Measurements from ENCODE around the gene RPH3AL. TPM values are rescaled to one million over a fixed set of nuclear protein-coding genes. Genes with fewer than 3 reads are reported as not detected.

The RPH3AL gene
- total RNA-seq, 2 experiments from 2014 or later: 1.2 to 2.9 TPM

DNA sequence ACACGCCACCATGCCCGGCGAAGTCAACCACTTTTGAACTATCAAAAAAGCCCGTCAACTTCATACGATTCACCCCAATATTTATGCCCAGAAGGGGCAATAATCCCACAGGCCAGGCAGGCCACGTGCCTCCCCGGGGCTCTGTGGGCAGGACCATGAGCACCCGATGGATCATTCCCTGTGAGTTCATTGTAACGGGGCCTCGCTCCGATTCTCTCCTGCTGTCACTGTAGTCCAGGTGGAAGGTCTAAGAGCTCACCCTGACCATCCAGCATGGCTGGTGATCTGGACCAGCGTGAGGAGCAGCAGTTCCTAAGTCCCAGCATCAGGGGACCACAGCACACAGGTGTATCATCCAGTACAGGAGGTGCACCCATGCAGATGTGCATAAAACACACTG lies 93.7 kb downstream of the RPH3AL start:
- Mint-ChIP-seq H3K4me1 (no peaks in the 10 kb centered on the region), H3K4me3 (no peak overlapping the region), H3K9me3 (ENCODE audit: low read depth) (no peaks in the 10 kb centered on the region), H3K36me3 (no peaks in the 10 kb centered on the region), H3K27me3 (no peaks in the 10 kb centered on the region), H3K27ac (no peak overlapping the region)
- CTCF ChIA-PET: no interaction called here
- ATAC-seq (no peak), DNase-seq (no peak)

DNA sequence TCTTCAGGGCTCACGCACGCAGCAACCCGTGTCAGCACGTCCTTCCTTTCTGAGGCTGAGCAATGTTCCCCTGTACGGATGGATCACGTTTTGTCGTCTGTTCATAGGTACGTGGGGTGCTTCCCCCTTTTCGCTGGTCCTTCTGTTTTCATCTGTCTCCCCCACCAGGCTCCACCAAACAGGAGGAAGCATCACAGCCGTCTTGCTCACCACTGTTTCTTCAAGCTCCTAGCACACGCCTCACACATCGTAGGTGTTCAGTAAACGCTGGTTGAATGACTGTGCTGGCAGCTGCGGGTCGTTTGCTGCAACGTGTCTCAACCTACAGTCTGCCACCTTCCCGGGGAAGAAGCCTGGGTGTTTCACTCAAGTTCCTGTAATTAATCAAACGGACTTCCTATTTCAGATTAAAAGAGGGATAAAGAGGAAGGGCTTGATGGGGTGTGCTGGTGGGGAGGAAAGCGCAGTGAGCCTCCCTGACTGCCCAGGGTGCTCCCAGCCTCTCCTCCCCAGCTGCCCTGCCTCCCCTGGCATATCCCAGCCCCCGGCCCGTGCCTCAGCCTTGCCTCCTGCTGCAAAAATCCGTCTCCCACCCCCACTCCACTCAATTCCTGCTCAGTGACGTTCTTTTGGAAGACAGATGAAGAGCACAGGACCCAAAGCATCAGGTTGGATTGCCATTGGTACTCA lies 94.4 kb downstream of the RPH3AL start:
- no peak overlapping the region for H3K4me3 Mint-ChIP-seq
- CTCF ChIA-PET: no interaction called here
- no peaks in the 10 kb centered on the region for H3K9me3 Mint-ChIP-seq (ENCODE audit: low read depth)
- no peaks in the 10 kb centered on the region for H3K27me3 Mint-ChIP-seq
- no peak for DNase-seq
- H3K4me1 Mint-ChIP-seq: no peaks in the 10 kb centered on the region
- no peak for ATAC-seq
- no peaks in the 10 kb centered on the region for H3K36me3 Mint-ChIP-seq
- H3K27ac Mint-ChIP-seq: no peak overlapping the region

DNA sequence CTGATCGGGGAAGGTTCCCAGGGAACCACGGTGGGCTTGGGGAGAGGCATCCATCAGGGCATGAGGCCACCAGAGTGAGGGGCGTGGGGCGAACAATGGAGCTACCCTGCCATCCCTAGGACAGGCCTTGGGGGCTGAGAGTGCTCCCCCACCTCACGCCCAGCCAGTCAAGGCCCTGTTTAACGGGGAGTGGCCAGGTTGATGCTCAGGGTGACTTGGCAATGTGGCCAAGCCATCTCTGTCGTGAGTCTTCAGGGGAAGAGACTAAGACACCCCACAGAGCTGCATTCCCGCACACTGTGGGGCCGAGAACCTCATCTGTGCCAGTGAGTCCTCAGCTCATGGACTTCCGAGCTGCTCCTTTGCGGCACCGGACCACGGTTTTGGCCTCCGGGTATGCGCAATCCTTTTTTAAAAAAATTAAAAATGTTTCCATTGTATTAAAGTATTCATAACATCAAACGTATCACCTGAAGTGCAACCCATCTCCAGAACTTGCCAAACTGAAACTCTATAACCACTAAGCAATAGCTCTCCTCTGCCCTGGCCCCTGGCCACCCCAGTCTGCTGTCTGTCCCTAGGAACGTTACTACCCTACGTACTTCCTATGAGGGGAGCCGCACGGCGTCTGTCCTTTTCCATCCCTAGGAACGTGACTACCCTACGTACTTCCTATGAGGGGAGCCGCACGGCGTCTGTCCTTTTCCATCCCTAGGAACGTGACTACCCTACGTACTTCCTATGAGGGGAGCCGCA lies 99.3 kb downstream of the RPH3AL start:
- CTCF ChIA-PET: no interaction called here
- H3K27ac Mint-ChIP-seq: no peak overlapping the region
- ATAC-seq: no peak
- no peak overlapping the region for H3K4me3 Mint-ChIP-seq
- no peaks in the 10 kb centered on the region for H3K4me1 Mint-ChIP-seq
- no peaks in the 10 kb centered on the region for H3K9me3 Mint-ChIP-seq (ENCODE audit: low read depth)
- no peaks in the 10 kb centered on the region for H3K27me3 Mint-ChIP-seq
- H3K36me3 Mint-ChIP-seq: no peaks in the 10 kb centered on the region
- no peak for DNase-seq

DNA sequence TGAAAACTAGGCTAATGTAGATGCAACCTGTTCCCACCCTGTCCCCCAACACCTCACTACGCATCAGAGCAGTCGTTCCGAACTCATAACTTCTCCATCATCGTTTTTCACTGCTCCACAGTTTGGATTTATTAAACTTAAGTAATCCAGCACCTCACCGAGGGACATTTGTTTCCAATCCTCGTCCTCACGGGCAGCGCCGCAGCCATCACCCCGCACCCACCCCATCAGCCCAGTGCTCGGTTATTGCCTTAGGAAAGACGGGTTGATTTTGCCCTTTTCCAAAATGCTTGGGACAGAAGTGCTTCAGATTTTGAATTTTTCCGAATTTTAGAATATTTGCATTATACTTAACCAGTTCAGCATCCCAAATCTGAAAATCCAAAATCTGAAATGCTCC lies 100.2 kb downstream of the RPH3AL start:
- no peak for ATAC-seq
- CTCF ChIA-PET: no interaction called here
- H3K36me3 Mint-ChIP-seq: no peaks in the 10 kb centered on the region
- no peak for DNase-seq
- no peaks in the 10 kb centered on the region for H3K27me3 Mint-ChIP-seq
- no peak overlapping the region for H3K4me3 Mint-ChIP-seq
- no peak overlapping the region for H3K27ac Mint-ChIP-seq
- H3K9me3 Mint-ChIP-seq (ENCODE audit: low read depth): no peaks in the 10 kb centered on the region
- no peaks in the 10 kb centered on the region for H3K4me1 Mint-ChIP-seq

DNA sequence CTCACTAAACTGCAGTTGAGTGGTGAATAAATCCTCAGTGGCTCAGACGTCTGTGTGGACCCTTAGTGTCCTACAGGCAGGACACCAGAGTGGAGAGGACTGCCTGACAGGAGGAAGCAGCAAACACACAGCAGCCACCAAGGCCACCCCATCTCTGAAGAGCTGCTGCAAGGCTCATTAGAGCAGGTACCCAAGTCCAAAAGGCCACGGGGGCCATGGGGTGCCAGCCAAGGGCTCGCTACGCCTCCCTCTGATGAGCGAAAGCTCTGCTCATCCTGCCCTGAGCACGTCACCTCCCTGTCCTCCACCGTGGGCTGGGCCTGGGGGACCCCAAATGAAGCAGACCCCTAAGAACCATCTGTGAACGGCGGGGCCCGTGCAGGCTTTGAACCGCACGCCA lies 101.1 kb downstream of the RPH3AL start:
- H3K27ac Mint-ChIP-seq: no peak overlapping the region
- no peaks in the 10 kb centered on the region for H3K36me3 Mint-ChIP-seq
- no peak for ATAC-seq
- CTCF ChIA-PET: no interaction called here
- no peaks in the 10 kb centered on the region for H3K27me3 Mint-ChIP-seq
- no peaks in the 10 kb centered on the region for H3K9me3 Mint-ChIP-seq (ENCODE audit: low read depth)
- no peak for DNase-seq
- H3K4me1 Mint-ChIP-seq: no peaks in the 10 kb centered on the region
- no peak overlapping the region for H3K4me3 Mint-ChIP-seq

DNA sequence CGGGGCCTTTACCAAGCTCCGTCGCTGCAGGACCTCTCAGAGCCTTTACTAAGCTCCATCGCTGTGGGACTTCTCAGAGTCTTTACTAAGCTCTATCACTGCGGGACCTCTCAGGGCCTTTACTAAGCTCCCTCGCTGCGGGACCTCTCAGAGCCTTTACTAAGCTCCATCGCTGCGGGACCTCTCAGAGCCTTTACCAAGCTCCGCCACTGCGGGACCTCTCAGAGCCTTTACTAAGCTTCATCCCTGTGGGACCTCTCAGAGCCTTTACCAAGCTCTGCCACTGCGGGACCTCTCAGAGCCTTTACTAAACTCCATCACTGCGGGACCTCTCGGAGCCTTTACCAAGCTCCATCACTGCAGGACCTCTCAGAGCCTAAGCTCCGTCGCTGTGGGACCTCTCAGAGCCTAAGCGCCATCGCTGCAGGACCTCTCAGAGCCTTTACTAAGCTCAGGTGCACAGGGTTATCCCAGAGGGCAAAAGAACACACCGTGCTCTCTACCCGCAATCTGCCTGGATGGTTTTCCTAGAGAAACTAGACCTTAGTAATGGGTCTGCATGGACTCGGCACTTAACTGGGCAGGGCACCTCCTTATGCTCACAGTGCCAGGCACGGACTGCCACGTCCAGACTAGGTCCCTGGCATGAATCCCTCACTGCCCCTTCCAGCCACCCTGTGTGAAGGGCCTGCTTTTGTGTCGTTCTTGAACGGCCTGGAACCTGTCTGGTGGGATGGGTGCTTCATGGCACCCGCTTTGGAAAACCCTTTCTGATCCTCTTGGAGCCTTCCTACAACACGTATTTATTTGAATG lies 101.9 kb downstream of the RPH3AL start:
- ATAC-seq (no peak), DNase-seq (no peak)
- H3K27me3 Mint-ChIP-seq: no peaks in the 10 kb centered on the region
- no peaks in the 10 kb centered on the region for H3K4me1 Mint-ChIP-seq
- CTCF ChIA-PET: no interaction called here
- H3K36me3 Mint-ChIP-seq: no peaks in the 10 kb centered on the region
- no peak overlapping the region for H3K4me3 Mint-ChIP-seq
- H3K9me3 Mint-ChIP-seq (ENCODE audit: low read depth): no peaks in the 10 kb centered on the region
- H3K27ac Mint-ChIP-seq: no peak overlapping the region

DNA sequence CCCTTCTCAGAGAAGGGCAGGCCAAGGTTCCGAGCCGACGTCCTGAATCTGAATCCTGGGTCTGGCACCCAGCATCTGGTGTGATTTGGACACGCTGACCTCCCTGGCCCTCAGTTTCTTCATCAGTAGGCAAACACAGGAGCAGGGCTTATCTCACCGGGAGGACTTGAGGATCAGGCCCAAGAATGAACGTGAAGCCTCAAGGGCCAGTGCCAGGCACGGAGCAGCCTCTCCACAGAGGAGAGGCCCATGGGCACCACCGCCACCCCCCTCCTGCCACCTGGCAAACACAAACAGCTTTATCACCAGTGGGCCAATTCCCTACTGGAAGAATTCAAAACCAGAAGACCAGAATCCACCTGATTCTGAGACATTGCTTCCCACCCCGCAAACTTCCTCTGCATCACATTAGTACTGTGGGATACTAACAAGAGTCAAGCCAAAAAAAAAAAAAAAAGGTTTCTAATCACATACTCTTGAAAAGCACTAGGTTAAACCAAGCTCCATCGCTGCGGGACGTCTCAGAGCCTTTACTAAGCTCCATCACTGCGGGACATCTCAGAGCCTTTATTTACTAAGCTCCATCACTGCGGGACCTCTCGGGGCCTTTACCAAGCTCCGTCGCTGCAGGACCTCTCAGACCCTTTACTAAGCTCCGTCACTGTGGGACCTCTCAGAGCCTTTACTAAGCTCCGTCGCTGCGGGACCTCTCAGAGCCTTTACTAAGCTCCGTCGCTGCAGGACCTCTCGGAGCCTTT lies 103.2 kb downstream of the RPH3AL start:
- Mint-ChIP-seq H3K27me3 (no peaks in the 10 kb centered on the region), H3K4me1 (no peaks in the 10 kb centered on the region), H3K4me3 (no peak overlapping the region), H3K9me3 (ENCODE audit: low read depth) (no peaks in the 10 kb centered on the region), H3K27ac (no peak overlapping the region), H3K36me3 (no peaks in the 10 kb centered on the region)
- ATAC-seq (no peak), DNase-seq (no peak)
- CTCF ChIA-PET: no interaction called here

DNA sequence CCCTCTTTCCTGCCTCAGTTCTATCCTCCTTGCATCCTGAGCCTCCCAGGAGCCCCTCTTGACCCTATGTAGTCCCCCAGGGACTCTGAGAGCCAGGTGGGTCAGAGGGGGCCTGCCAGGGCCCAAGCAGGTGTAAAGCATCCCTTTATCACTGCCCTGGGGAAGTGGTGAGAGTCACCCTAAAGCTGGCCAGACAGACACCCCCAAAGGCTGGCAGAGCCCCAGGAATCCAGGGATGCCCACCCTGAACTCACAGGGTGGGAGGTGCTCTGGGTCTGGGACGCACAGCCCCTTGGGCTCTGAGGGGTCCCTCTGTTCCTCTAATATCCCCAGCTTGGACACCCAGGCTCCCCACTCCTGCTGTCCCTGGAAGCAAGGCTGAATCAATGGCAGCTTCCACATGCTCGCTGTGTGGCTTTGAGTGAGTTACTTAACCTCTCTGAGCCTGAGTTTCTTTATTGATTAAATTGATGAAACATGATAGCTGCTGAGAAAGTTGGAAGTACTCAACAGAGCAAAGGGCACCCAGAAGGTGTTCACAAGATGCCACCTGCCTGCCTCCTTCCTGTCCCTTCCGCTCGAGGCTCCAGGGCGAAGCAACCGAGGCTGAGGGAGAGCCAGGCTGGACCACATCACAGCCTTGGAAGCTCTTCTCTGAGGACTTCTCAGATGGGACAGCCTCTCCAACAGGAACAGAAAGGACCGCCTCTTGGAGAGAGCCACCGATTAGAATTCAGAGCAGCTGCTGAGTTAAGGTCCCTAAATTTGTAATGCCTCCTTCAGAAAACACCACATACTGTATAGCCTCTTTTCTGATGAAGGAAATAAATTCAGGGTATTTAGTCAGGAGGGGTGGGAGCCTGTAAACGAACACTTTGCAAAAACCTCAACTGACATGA lies 104.0 kb downstream of the RPH3AL start:
- Mint-ChIP-seq H3K9me3 (ENCODE audit: low read depth) (no peaks in the 10 kb centered on the region), H3K4me3 (no peak overlapping the region), H3K27me3 (no peaks in the 10 kb centered on the region), H3K4me1 (no peaks in the 10 kb centered on the region), H3K36me3 (no peaks in the 10 kb centered on the region), H3K27ac (no peak overlapping the region)
- no peak for ATAC-seq
- CTCF ChIA-PET: no interaction called here
- DNase-seq: no peak

DNA sequence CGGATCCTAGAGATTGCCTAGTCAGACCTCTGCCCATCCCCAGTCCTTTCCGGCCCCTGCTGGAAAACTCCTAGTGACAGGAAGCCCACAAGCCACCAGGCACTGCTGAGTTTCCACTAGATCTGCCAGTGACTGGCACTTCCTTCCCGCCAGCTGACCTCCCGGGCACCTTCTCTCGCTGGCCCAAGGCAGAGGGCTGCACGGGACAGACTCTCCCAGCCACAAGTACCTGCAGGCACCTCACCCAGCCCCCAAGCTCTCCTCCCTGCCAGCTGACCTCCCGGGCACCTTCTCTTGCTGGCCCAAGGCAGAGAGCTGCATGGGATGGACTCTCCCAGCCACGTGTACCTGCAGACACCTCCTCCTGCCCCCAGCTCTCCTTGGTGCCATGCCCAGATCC lies 104.8 kb downstream of the RPH3AL start:
- H3K27ac Mint-ChIP-seq: no peak overlapping the region

DNA sequence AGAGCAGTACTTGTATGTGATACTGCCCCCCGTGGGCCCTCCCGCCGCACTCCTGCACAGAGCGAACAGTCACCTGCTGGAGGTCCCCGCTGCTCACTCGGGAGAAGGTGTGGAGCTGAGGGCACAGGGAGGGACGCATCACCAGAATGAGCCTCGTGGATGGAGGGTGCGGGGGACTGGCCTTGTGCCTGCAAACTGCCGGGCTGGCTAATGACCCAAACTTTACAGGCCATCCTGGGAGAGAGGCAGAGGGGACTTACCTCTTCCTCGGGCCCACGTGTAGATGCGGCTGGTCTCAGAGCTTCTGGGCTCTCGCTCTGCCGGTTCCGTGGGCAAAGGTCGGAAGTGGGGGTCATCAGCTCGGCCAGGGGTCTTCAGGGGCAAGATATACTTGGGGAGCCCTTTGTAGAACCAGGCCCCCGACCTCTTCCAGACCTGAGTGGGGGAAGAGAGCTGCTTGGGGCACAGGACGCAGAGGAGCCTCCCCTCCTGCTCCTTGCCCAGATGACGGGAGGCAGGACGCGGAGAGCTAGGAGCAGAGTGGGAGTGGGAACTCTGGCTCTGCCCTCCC lies 105.7 kb downstream of the RPH3AL start:
- H3K4me1 Mint-ChIP-seq: no peaks in the 10 kb centered on the region
- H3K27me3 Mint-ChIP-seq: no peaks in the 10 kb centered on the region
- CTCF ChIA-PET: no interaction called here
- no peak overlapping the region for H3K27ac Mint-ChIP-seq
- no peaks in the 10 kb centered on the region for H3K9me3 Mint-ChIP-seq (ENCODE audit: low read depth)
- no peaks in the 10 kb centered on the region for H3K36me3 Mint-ChIP-seq
- DNase-seq: no peak
- H3K4me3 Mint-ChIP-seq: no peak overlapping the region
- no peak for ATAC-seq

More for the DNA sequence above, 104.8 kb downstream of the RPH3AL start:
- CTCF ChIA-PET: no interaction called here
- Mint-ChIP-seq H3K9me3 (ENCODE audit: low read depth) (no peaks in the 10 kb centered on the region), H3K27me3 (no peaks in the 10 kb centered on the region), H3K4me1 (no peaks in the 10 kb centered on the region), H3K36me3 (no peaks in the 10 kb centered on the region), H3K4me3 (no peak overlapping the region)
- ATAC-seq (no peak), DNase-seq (no peak)

DNA sequence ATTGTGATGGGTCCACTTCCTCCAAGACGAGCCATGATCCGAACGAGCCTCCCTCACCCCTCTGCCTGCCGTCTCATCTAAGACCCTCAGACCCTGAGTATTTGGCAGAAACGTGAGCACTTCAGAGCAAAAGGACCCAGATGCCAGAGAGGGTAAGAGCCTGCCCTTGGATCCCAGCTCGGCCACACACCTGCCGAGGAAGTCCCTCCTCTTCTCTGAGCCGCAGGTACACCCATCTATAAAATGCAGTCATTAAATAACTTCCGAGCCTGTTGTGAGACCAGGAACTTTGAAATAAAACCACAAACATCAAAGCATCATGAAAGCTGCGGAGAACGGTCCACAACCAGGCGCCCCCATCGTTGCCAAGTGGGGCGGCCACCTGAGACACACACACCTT lies 106.4 kb downstream of the RPH3AL start:
- Mint-ChIP-seq H3K27ac (no peak overlapping the region), H3K27me3 (no peaks in the 10 kb centered on the region), H3K4me3 (no peak overlapping the region), H3K36me3 (no peaks in the 10 kb centered on the region), H3K4me1 (no peaks in the 10 kb centered on the region), H3K9me3 (ENCODE audit: low read depth) (no peaks in the 10 kb centered on the region)
- CTCF ChIA-PET: no interaction called here
- no peak for ATAC-seq
- no peak for DNase-seq

DNA sequence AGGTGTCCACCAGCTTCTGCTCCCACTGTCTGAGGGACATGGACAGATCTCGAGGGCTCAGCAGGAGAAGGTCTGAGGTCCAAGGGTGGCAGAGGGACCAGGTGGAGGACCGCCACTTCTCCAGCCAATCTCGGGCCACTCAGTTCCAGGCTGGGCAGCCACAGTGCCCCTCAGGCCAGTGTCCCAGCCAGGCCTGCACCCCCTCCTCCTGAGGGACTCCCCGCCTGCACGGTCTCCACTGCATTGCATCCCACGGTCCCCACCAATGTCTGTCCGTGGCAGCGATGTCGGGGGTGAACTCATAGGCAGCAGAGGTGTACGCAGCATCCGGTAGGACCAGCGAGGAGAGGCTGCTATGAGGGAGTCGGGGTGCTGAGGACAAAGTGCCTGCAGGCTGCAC lies 107.0 kb downstream of the RPH3AL start:
- CTCF ChIA-PET: no interaction called here
- H3K27me3 Mint-ChIP-seq: no peaks in the 10 kb centered on the region
- DNase-seq (no peak), ATAC-seq (no peak)
- no peak overlapping the region for H3K27ac Mint-ChIP-seq
- H3K9me3 Mint-ChIP-seq (ENCODE audit: low read depth): no peaks in the 10 kb centered on the region
- H3K4me3 Mint-ChIP-seq: no peak overlapping the region
- H3K36me3 Mint-ChIP-seq: no peaks in the 10 kb centered on the region
- H3K4me1 Mint-ChIP-seq: no peaks in the 10 kb centered on the region
